GM21390 (cell line): ENCODE measurements around the gene ZIC5.

ENCODE experiments used
- ATAC-seq: cut with Tn5 transposase; IDR thresholded peaks from one replicate; pipeline ENCODE4 v1.9.1; 2021; ENCODE audit not compliant: unreplicated experiment

Gene ZIC5

GRCh38 chr13:99987154-99988019, 15.8 kb upstream of the ZIC5 start:
- ATAC-seq: no peak

GRCh38 chr13:99986741-99987140, 15.2 kb upstream of the ZIC5 start:
- ATAC-seq: no peak

GRCh38 chr13:99985886-99986527, 14.4 kb upstream of the ZIC5 start:
- ATAC-seq: no peak

GRCh38 chr13:99985241-99985874, 13.8 kb upstream of the ZIC5 start:
- ATAC-seq: no peak

GRCh38 chr13:99984461-99985240, 13.1 kb upstream of the ZIC5 start:
- no peak for ATAC-seq

- ATAC-seq: no peak
These were observed 12.2 kb upstream of the ZIC5 start for GRCh38 chr13:99983499-99984401.

GRCh38 chr13:99982731-99983498, 11.3 kb upstream of the ZIC5 start:
- ATAC-seq: no peak

- no peak for ATAC-seq
These were observed 10.6 kb upstream of the ZIC5 start for GRCh38 chr13:99982036-99982730.

- ATAC-seq: no peak
These were observed 10.1 kb upstream of the ZIC5 start, which contains the start of gene ZIC2 for GRCh38 chr13:99981735-99982035. Gene ZIC2 (plus strand): TSS chr13:99981784. CDS start chr13:99982065, 281 bp downstream.

- no peak for ATAC-seq
These were observed 9.5 kb upstream of the ZIC5 start for GRCh38 chr13:99980824-99981734.

- ATAC-seq: no peak
These were observed 8.7 kb upstream of the ZIC5 start for GRCh38 chr13:99980201-99980823.

- no peak for ATAC-seq
These were observed 8.1 kb upstream of the ZIC5 start for GRCh38 chr13:99979453-99980200.

GRCh38 chr13:99978799-99979452, 7.4 kb upstream of the ZIC5 start:
- ATAC-seq: no peak

- ATAC-seq: no peak
These were observed 6.6 kb upstream of the ZIC5 start for GRCh38 chr13:99977912-99978798.

- ATAC-seq: no peak
These were observed 5.9 kb upstream of the ZIC5 start for GRCh38 chr13:99977334-99977911.
